Caco-2 (cell line): ENCODE results near the gene FOXR1. TPM values are rescaled to one million over a fixed set of nuclear protein-coding genes. Genes with fewer than 3 reads are reported as not detected.
A peak's percentile ranks its signal among the peaks of the same experiment; 100 is the strongest.

Source experiments
- Bru-seq: library from RNA; stranded (reverse); fragments of 400-500 nt; gene quantifications from one replicate; lab custom pipeline; 2021; lab: Mats Ljungman, UMichigan
- BruChase-seq, 2 experiments: library from RNA; stranded (reverse); fragments of 400-500 nt; gene quantifications; one replicate each; lab custom pipeline; 2021; lab: Mats Ljungman, UMichigan
- BruUV-seq: library from RNA; stranded (reverse); fragments of 400-500 nt; replicated peaks from 2 replicates; lab custom pipeline; 2021; lab: Mats Ljungman, UMichigan
- CTCF ChIA-PET: fragments of 300-600 bp; sonication (Branson Sonifier 250); formaldehyde crosslinking; loops from one replicate; lab custom pipeline; 2022; ENCODE audit warnings: antibody characterized with exemption; lab: Charles Lee
- POLR2A ChIA-PET: fragments of 300-600 bp; sonication (Branson Sonifier 250); formaldehyde crosslinking; loops from one replicate; lab custom pipeline; 2022; ENCODE audit warnings: antibody characterized with exemption; lab: Charles Lee
- DNase-seq, 2 experiments: peaks; one replicate each; pipeline versions ENCODE4 v3.0.0 to v3.0.0-alpha.2; 2020 to 2022
- H3K27me3 ChIP-seq: replicated peaks from 2 replicates; pipeline ENCODE4 v1.6.0; 2011; ENCODE audit warnings: low read length; ENCODE audit not compliant: control insufficient read depth, insufficient read depth
- H3K36me3 ChIP-seq: 2 replicates; pipeline ENCODE4 v1.5.1; 2011; ENCODE audit warnings: low read length; ENCODE audit not compliant: control insufficient read depth, insufficient read depth
- H3K4me1 ChIP-seq: fragments of 250-450 bp; sonication (Bioruptor Pico); 2 replicates; pipeline ENCODE4 v1.5.1; 2020; ENCODE audit warnings: mild to moderate bottlenecking
- H3K4me3 ChIP-seq: 2 replicates; pipeline ENCODE4 v1.5.1; 2011; ENCODE audit warnings: low read depth, mild to moderate bottlenecking, control low read depth, low read length
- H3K9me3 ChIP-seq: fragments of 250-450 bp; sonication (Bioruptor Pico); 2 replicates; pipeline ENCODE4 v1.5.1; 2020; ENCODE audit warnings: mild to moderate bottlenecking, moderate library complexity
- H3K27ac Mint-ChIP-seq: one replicate; pipeline ENCODE4 v1.8.0; 2022; ENCODE audit warnings: mixed read lengths; ENCODE audit not compliant: unreplicated experiment
- H3K27me3 Mint-ChIP-seq: one replicate; pipeline ENCODE4 v1.8.0; 2022; ENCODE audit warnings: mixed read lengths; ENCODE audit not compliant: insufficient read depth, unreplicated experiment
- H3K36me3 Mint-ChIP-seq: one replicate; pipeline ENCODE4 v1.8.0; 2022; ENCODE audit warnings: mild to moderate bottlenecking, mixed read lengths; ENCODE audit not compliant: insufficient read depth, unreplicated experiment
- H3K4me1 Mint-ChIP-seq: one replicate; pipeline ENCODE4 v1.8.0; 2022; ENCODE audit warnings: low read depth, mixed read lengths; ENCODE audit not compliant: unreplicated experiment
- H3K4me3 Mint-ChIP-seq: one replicate; pipeline ENCODE4 v1.8.0; 2022; ENCODE audit warnings: mild to moderate bottlenecking, moderate library complexity, mixed read lengths; ENCODE audit not compliant: unreplicated experiment
- H3K9me3 Mint-ChIP-seq: one replicate; pipeline ENCODE4 v1.8.0; 2022; ENCODE audit warnings: mixed read lengths; ENCODE audit not compliant: unreplicated experiment
- intact Hi-C: fragments of 100-400 bp; cut with micrococcal nuclease; formaldehyde crosslinking; loops from one replicate; pipeline ENCODE4 v1.10.0; 2022; ENCODE audit not compliant: unreplicated experiment
- long read RNA-seq: library from polyadenylated mRNA; stranded (forward); transcript quantifications from one replicate; pipeline ENCODE4 v2.0.0, GENCODE V29; 2022
- total RNA-seq: library from RNA; stranded (reverse); gene quantifications from 2 replicates; pipeline ENCODE4 v1.2.3, GENCODE V29; 2022
- TF ChIP-seq, protein P1 (sequence below), 2 experiments: fragments of 200-600 bp in 1 of 2; IDR thresholded peaks; 1 replicate in 1 of 2; 2 replicates in 1 of 2; pipeline versions ENCODE4 v1.5.1 to v1.8.0; 2011 to 2022; ENCODE audit warnings: antibody characterized with exemption in 1 of 2, control low read depth in 1 of 2, inconsistent platforms in 1 of 2, low read depth in 1 of 2, low read length in 1 of 2, mild to moderate bottlenecking in 1 of 2, moderate library complexity in 1 of 2; ENCODE audit not compliant: insufficient read depth in 1 of 2, severe bottlenecking in 1 of 2, unreplicated experiment in 1 of 2

FOXR1 gene, protein sequence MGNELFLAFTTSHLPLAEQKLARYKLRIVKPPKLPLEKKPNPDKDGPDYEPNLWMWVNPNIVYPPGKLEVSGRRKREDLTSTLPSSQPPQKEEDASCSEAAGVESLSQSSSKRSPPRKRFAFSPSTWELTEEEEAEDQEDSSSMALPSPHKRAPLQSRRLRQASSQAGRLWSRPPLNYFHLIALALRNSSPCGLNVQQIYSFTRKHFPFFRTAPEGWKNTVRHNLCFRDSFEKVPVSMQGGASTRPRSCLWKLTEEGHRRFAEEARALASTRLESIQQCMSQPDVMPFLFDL
- not detected in 2 replicates for total RNA-seq
- not detected for Bru-seq, nascent RNA
- not detected for BruChase-seq, experiment 1, labeled RNA remaining after a 2-hour chase
- BruChase-seq, experiment 2, labeled RNA remaining after a 6-hour chase: percentile 9 among the genes with signal in this experiment
- long read RNA-seq: 0 reads

DNA sequence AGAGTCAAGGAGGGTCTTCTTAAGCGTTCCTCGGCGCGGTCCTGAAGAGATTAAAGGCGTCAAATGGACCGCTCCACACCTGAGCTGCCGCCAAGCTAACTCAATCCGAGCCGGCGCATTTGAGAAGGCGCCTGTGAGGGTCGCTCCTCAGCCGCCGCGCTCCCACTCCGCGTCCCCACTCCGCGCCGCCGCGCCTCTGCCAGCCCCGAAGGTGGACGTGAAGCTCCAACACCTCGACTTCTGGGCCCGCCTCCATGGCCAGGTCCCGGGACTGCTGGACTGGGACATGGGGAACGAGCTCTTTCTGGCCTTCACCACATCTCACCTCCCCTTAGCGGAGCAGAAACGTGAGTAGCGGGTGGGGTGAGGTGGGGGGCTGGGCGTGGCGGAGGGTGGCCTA is at the start of gene FOXR1:
Gene FOXR1, plus strand, starts transcription at position 116 of the 400 bp plus-strand sequence. Its CDS starts 171 bp downstream, at position 287.
- H3K27ac Mint-ChIP-seq: no peak within 1 kb of the TSS
- no peak within 1 kb of the TSS for H3K4me3 Mint-ChIP-seq
- ChIA-PET POLR2A (no interaction called here), CTCF (no interaction called here)
- H3K4me1 Mint-ChIP-seq: peaks cover 16% of the 10 kb centered on the region
- peaks cover 18% of the 10 kb centered on the region for H3K9me3 Mint-ChIP-seq
- Histone ChIP-seq H3K9me3 (no peaks in the 10 kb centered on the region), H3K4me1 (peaks cover 6% of the 10 kb centered on the region), H3K4me3 (no peak within 1 kb of the TSS), H3K27me3 (no peaks in the 10 kb centered on the region), H3K36me3 (no peaks in the 10 kb centered on the region)
- no peak for DNase-seq
- intact Hi-C loops: no loop called here
- TF ChIP-seq, protein P1, sequence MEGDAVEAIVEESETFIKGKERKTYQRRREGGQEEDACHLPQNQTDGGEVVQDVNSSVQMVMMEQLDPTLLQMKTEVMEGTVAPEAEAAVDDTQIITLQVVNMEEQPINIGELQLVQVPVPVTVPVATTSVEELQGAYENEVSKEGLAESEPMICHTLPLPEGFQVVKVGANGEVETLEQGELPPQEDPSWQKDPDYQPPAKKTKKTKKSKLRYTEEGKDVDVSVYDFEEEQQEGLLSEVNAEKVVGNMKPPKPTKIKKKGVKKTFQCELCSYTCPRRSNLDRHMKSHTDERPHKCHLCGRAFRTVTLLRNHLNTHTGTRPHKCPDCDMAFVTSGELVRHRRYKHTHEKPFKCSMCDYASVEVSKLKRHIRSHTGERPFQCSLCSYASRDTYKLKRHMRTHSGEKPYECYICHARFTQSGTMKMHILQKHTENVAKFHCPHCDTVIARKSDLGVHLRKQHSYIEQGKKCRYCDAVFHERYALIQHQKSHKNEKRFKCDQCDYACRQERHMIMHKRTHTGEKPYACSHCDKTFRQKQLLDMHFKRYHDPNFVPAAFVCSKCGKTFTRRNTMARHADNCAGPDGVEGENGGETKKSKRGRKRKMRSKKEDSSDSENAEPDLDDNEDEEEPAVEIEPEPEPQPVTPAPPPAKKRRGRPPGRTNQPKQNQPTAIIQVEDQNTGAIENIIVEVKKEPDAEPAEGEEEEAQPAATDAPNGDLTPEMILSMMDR (IDR thresholded peaks at IDR 0.05; ENCODE audit: insufficient read depth in 1 of 2, low read depth in 1 of 2, low read length in 1 of 2, severe bottlenecking in 1 of 2, unreplicated experiment in 1 of 2): no peak
- H3K36me3 Mint-ChIP-seq: peaks cover 5% of the 10 kb centered on the region
- no peaks in the 10 kb centered on the region for H3K27me3 Mint-ChIP-seq
- no TSS peak for BruUV-seq

DNA sequence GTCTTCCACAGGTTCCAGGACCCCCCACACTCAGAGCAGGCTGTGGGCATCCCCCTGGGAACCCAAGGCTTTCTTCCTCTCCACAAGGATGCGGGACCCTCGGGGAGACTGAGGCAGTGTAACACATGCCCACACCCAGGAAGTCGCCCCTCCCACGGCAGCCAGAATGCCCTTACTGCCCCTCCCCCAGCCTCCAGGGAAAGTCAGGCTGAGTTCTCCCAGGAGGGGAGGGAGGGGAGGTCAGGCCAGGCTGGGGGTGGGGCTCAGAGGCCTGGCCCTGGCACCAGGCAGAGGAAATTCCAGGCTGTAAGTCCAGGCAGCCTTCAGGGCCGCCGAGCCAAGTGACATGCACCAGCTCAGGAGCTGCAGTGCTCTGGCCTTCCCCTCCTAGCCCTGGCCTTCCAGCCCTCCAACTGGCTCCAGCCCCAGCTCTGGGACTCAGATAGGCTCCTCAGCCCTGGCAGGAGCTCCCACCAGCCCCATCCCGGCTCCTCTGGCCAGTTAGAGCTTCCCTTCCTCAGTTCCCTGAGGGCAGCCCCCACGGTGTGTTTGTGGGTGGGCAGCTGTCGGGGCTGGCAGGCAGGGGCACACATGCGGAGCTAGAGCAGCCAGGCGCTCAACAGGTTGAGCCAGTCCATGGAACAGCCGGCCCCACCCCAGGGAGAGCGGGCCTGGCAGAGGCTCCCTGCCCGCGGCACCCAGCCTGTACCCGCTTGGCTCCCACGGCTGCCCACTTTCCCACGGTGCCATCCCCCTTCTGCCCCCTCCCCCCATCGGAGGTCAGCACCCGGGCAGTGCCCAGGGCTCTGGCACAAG is 49.4 kb upstream of the FOXR1 start:
- no peaks in the 10 kb centered on the region for H3K27me3 ChIP-seq
- peaks cover 62% of the 10 kb centered on the region for H3K36me3 Mint-ChIP-seq
- no peaks in the 10 kb centered on the region for H3K27me3 Mint-ChIP-seq
- H3K27ac Mint-ChIP-seq: peak overlapping the region; percentile 100
- peak; percentile 80 to 83 for DNase-seq
- intact Hi-C loops: no loop called here
- POLR2A ChIA-PET: interaction anchor here (0.5 kb wide), 2 partner anchors 86 to 187 kb away, joined by 3 to 7 read pairs; no protein-coding TSS in a partner anchor
- peaks cover 56% of the 10 kb centered on the region for H3K4me1 Mint-ChIP-seq
- CTCF ChIA-PET: interaction anchor here (0.8 to 1.2 kb wide), 3 partner anchors 9 to 131 kb away, joined by 3 to 5 read pairs (median 3); partner anchors contain the start of gene DDX6
- H3K4me1 ChIP-seq: peaks cover 67% of the 10 kb centered on the region
- H3K4me3 ChIP-seq: peak overlapping the region; percentile 11; the same call in 1 of the 2 replicates
- H3K36me3 ChIP-seq: no peaks in the 10 kb centered on the region
- TF ChIP-seq, protein P1 (IDR thresholded peaks at IDR 0.05; ENCODE audit: insufficient read depth in 1 of 2, low read depth in 1 of 2, low read length in 1 of 2, severe bottlenecking in 1 of 2, unreplicated experiment in 1 of 2): no peak
- H3K9me3 Mint-ChIP-seq: no peaks in the 10 kb centered on the region
- H3K4me3 Mint-ChIP-seq: peak overlapping the region; percentile 78
- no TSS peak for BruUV-seq
- H3K9me3 ChIP-seq: no peaks in the 10 kb centered on the region
